Liver (tissue), 9 donors: ENCODE data around the gene CAMK1D. TPM values are rescaled to one million over a fixed set of nuclear protein-coding genes. Genes with fewer than 3 reads are reported as not detected.

Source experiments
- DNase-seq: peaks from one replicate; pipeline ENCODE4 v3.0.0-alpha.2; 2017; ENCODE audit warnings: low spot score
- H3K27ac ChIP-seq, 2 donors: one replicate each; pipeline ENCODE4 v1.7.0; 2013; ENCODE audit warnings: inconsistent platforms in 2 of 2, low read length in 2 of 2, control low read depth in 1 of 2, low read depth in 1 of 2, mild to moderate bottlenecking in 1 of 2
- H3K27me3 ChIP-seq, 4 donors: one replicate each; pipeline versions ENCODE4 v1.6.1 to v1.7.0; 2013; ENCODE audit warnings: low read length in 3 of 4, inconsistent platforms in 1 of 4, mild to moderate bottlenecking in 1 of 4, moderate library complexity in 1 of 4; ENCODE audit not compliant: control insufficient read depth in 4 of 4, insufficient read depth in 4 of 4
- H3K36me3 ChIP-seq, 4 donors: one replicate each; pipeline versions ENCODE4 v1.6.1 to v1.7.0; 2013; ENCODE audit warnings: low read length in 3 of 4, mild to moderate bottlenecking in 3 of 4, low read depth in 1 of 4, moderate library complexity in 1 of 4; ENCODE audit not compliant: control insufficient read depth in 4 of 4, insufficient read depth in 3 of 4
- H3K4me1 ChIP-seq, 4 donors: one replicate each; pipeline versions ENCODE4 v1.6.1 to v1.7.0; 2013; ENCODE audit warnings: low read length in 3 of 4, mild to moderate bottlenecking in 3 of 4, moderate library complexity in 1 of 4; ENCODE audit not compliant: control insufficient read depth in 4 of 4, insufficient read depth in 4 of 4
- H3K4me3 ChIP-seq, 3 donors: one replicate each; pipeline versions ENCODE4 v1.6.1 to v1.7.0; 2013; ENCODE audit warnings: low read length in 3 of 3, control low read depth in 1 of 3, low read depth in 1 of 3, mild to moderate bottlenecking in 1 of 3
- H3K9ac ChIP-seq, 2 donors: one replicate each; pipeline ENCODE4 v1.7.0; 2013; ENCODE audit warnings: low read length in 2 of 2, mild to moderate bottlenecking in 2 of 2, moderate library complexity in 2 of 2, control low read depth in 1 of 2, low read depth in 1 of 2
- H3K9me3 ChIP-seq, 4 donors: one replicate each; pipeline versions ENCODE4 v1.6.1 to v1.7.0; 2013; ENCODE audit warnings: low read length in 3 of 4; ENCODE audit not compliant: control insufficient read depth in 4 of 4
- EGR1 ChIP-seq, 2 donors: IDR thresholded peaks; 2 replicates each; pipeline ENCODE4 v1.6.1; 2016 to 2018; ENCODE audit warnings: antibody characterized with exemption in 2 of 2, low read depth in 2 of 2
- FOXA1 ChIP-seq: IDR thresholded peaks from 2 replicates; pipeline ENCODE4 v1.6.1; 2016; ENCODE audit warnings: antibody characterized with exemption
- FOXA2 ChIP-seq: IDR thresholded peaks from 2 replicates; pipeline ENCODE4 v1.6.1; 2016; ENCODE audit warnings: antibody characterized with exemption
- GABPA ChIP-seq, 2 donors: IDR thresholded peaks in 1 of 2; conservative IDR thresholded peaks in 1 of 2; 2 replicates each; pipeline ENCODE4 v1.6.1; 2016; ENCODE audit warnings: antibody characterized with exemption in 2 of 2, mild to moderate bottlenecking in 1 of 2, moderate library complexity in 1 of 2
- HNF4A ChIP-seq, 2 donors: conservative IDR thresholded peaks; 2 replicates each; pipeline ENCODE4 v1.6.1; 2016; ENCODE audit warnings: antibody characterized with exemption in 2 of 2, mild to moderate bottlenecking in 2 of 2
- HNF4G ChIP-seq: IDR thresholded peaks from 2 replicates; pipeline ENCODE4 v1.6.1; 2016; ENCODE audit warnings: antibody characterized with exemption
- JUND ChIP-seq, 2 donors: IDR thresholded peaks; 2 replicates each; pipeline ENCODE4 v1.6.1; 2016; ENCODE audit warnings: antibody characterized with exemption in 2 of 2
- NR2F2 ChIP-seq: IDR thresholded peaks from 2 replicates; pipeline ENCODE4 v1.6.1; 2016; ENCODE audit warnings: antibody characterized with exemption
- RAD21 ChIP-seq, 2 donors: IDR thresholded peaks; 2 replicates each; pipeline ENCODE4 v1.6.1; 2016; ENCODE audit warnings: antibody characterized with exemption in 2 of 2, mild to moderate bottlenecking in 2 of 2
- RXRA ChIP-seq, 2 donors: IDR thresholded peaks; 2 replicates each; pipeline ENCODE4 v1.6.1; 2017 to 2018; ENCODE audit warnings: antibody characterized with exemption in 2 of 2, mild to moderate bottlenecking in 1 of 2
- SP1 ChIP-seq: IDR thresholded peaks from 2 replicates; pipeline ENCODE4 v1.6.1; 2018; ENCODE audit warnings: antibody characterized with exemption, mild to moderate bottlenecking
- TAF1 ChIP-seq: conservative IDR thresholded peaks from 2 replicates; pipeline ENCODE4 v1.6.1; 2016; ENCODE audit warnings: antibody characterized with exemption, mild to moderate bottlenecking
- YY1 ChIP-seq: IDR thresholded peaks from 2 replicates; pipeline ENCODE4 v1.6.1; 2016; ENCODE audit warnings: antibody characterized with exemption, mild to moderate bottlenecking
- WGBS: extraction: QIAGEN DNeasy Blood & Tissue Kit; methylation state at CpG from one replicate; pipeline ENCODE4 v1.1.7; 2013; 5-methylcytosine and 5-hydroxymethylcytosine counted together
- polyA plus RNA-seq, 2 donors: library from polyadenylated mRNA; stranded (reverse) in 1 of 2; unstranded in 1 of 2; fragments of 200-250 nt in 1 of 2; fragments of >200 nt in 1 of 2; fragmentation: Nextera tagmentation in 1 of 2; extraction: Ambion mirVana in 1 of 2; gene quantifications; one replicate each; pipeline versions ENCODE4 v1.2.1 to v1.2.3, GENCODE V29; 2013 to 2015
- total RNA-seq, 2 donors: library from RNA; depleted of rRNA; stranded (reverse); fragments of >200 nt; gene quantifications; one replicate each; pipeline ENCODE4 v1.2.3, GENCODE V29; 2014
- TF ChIP-seq, protein P1 (sequence below): fragments of 150-350 bp; IDR thresholded peaks from 2 replicates; pipeline ENCODE4 v1.5.1; 2017; ENCODE audit warnings: improper control_type of control experiment, low read depth, low read length; ENCODE audit not compliant: missing input control
- TF ChIP-seq, protein P2 (sequence below): IDR thresholded peaks from 2 replicates; pipeline ENCODE4 v1.6.1; 2016; ENCODE audit warnings: antibody characterized with exemption
- TF ChIP-seq, protein P3 (sequence below): IDR thresholded peaks from 2 replicates; pipeline ENCODE4 v1.6.1; 2016; ENCODE audit warnings: antibody characterized with exemption
- TF ChIP-seq, protein P4 (sequence below): IDR thresholded peaks from 2 replicates; pipeline ENCODE4 v1.6.1; 2016; ENCODE audit warnings: antibody characterized with exemption
- TF ChIP-seq, protein P5 (sequence below): IDR thresholded peaks from 2 replicates; pipeline ENCODE4 v1.6.1; 2016; ENCODE audit warnings: antibody characterized with exemption, mild to moderate bottlenecking
- donor health status: healthy.
- donor health status: healthy.
- donor health status: healthy.
- donor health status: healthy.
- donor health status: healthy.

The CAMK1D gene
- total and polyA plus RNA-seq, 4 donors, result 2.7 to 10.1 (median 4.2) TPM

DNA sequence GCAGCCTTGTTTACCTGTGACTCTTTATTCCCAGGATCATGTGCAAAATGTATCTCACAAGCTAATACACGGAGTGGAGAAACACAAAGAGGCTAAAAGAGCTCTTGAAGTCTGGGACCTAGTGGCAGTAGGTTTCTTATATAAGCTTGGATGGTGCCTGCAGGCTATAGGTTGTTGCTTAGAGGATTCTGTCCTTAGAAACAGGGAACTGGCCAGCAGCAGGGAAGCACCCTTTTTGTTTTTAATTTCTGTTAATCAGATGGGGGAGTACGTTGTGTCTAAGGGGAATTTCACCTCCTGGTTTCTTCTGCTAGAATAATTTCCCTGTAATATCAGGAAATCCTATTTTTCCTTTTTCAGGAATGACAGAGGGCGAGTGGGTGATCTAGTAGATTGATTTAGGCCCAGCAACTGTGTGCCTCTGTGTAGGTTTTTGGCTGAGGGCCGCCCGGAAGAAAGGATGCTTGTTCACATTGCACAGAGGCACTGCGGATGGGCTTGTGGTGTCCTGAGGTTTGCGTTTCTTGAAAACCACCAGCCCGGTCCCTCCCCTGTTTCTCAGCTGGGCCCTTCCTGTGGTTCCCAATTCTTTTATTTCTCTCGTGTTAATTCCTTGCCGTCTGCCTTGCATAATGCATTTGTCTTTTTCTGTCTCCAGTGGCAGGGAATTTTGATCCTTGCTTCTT is 158.0 kb downstream of the CAMK1D start:
- no peak for DNase-seq

DNA sequence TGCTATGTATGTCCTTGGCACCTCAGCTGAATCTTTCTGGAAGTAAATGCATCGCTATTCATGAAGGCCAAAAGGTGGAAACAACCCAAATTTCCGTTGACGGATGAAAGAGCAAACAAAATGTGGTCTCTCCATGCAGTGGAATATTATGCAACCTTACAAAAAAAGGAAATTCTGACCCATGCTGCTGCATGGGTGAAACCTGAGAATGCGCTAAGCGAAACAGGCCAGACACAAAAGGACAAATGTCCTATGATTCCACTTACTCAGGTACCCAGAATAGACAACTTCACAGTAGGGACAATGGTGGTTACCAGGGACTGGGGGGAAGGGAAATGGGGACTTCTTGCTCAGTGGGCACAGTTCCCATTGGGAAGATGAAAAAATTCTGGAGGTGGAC is 158.8 kb downstream of the CAMK1D start:
- Histone ChIP-seq H3K9me3 (no peaks in the 10 kb centered on the region), H3K27me3 (no peaks in the 10 kb centered on the region), H3K4me1 (no peaks in the 10 kb centered on the region), H3K36me3 (no peaks in the 10 kb centered on the region), H3K27ac (no peak overlapping the region), H3K4me3 (no peak overlapping the region), H3K9ac (no peak overlapping the region)
- DNase-seq, result no peak
- WGBS, result 70% methylated on average over 5 of the region's 5 CpGs
- TF ChIP-seq RXRA (IDR thresholded peaks at IDR 0.05) (peak in 1 of 2 donors; percentile 46), SP1 (peak; percentile 17), GABPA (IDR thresholded peaks at IDR 0.05 in 1 of 2, conservative IDR thresholded peaks at IDR 0.05 in 1 of 2) (no peak), TAF1 (no peak), EGR1 (IDR thresholded peaks at IDR 0.05; ENCODE audit: low read depth in 2 of 2) (peak in 1 of 2 donors; percentile 32), HNF4A (conservative IDR thresholded peaks at IDR 0.05) (peak in 1 of 2 donors; percentile 28), HNF4G (no peak), YY1 (no peak), RAD21 (IDR thresholded peaks at IDR 0.05) (peak; percentile 13 to 42), FOXA2 (no peak), FOXA1 (no peak), NR2F2 (no peak), JUND (IDR thresholded peaks at IDR 0.05) (peak in 1 of 2 donors; percentile 23)
- TF ChIP-seq, protein P1, sequence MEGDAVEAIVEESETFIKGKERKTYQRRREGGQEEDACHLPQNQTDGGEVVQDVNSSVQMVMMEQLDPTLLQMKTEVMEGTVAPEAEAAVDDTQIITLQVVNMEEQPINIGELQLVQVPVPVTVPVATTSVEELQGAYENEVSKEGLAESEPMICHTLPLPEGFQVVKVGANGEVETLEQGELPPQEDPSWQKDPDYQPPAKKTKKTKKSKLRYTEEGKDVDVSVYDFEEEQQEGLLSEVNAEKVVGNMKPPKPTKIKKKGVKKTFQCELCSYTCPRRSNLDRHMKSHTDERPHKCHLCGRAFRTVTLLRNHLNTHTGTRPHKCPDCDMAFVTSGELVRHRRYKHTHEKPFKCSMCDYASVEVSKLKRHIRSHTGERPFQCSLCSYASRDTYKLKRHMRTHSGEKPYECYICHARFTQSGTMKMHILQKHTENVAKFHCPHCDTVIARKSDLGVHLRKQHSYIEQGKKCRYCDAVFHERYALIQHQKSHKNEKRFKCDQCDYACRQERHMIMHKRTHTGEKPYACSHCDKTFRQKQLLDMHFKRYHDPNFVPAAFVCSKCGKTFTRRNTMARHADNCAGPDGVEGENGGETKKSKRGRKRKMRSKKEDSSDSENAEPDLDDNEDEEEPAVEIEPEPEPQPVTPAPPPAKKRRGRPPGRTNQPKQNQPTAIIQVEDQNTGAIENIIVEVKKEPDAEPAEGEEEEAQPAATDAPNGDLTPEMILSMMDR, result no peak
- TF ChIP-seq, protein P2, sequence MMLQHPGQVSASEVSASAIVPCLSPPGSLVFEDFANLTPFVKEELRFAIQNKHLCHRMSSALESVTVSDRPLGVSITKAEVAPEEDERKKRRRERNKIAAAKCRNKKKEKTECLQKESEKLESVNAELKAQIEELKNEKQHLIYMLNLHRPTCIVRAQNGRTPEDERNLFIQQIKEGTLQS, result no peak
- TF ChIP-seq, protein P3, sequence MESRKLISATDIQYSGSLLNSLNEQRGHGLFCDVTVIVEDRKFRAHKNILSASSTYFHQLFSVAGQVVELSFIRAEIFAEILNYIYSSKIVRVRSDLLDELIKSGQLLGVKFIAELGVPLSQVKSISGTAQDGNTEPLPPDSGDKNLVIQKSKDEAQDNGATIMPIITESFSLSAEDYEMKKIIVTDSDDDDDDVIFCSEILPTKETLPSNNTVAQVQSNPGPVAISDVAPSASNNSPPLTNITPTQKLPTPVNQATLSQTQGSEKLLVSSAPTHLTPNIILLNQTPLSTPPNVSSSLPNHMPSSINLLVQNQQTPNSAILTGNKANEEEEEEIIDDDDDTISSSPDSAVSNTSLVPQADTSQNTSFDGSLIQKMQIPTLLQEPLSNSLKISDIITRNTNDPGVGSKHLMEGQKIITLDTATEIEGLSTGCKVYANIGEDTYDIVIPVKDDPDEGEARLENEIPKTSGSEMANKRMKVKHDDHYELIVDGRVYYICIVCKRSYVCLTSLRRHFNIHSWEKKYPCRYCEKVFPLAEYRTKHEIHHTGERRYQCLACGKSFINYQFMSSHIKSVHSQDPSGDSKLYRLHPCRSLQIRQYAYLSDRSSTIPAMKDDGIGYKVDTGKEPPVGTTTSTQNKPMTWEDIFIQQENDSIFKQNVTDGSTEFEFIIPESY, result no peak

More for the DNA sequence above, 158.0 kb downstream of the CAMK1D start:
- Histone ChIP-seq H3K27me3 (no peaks in the 10 kb centered on the region), H3K4me3 (no peak overlapping the region), H3K4me1 (no peaks in the 10 kb centered on the region), H3K9ac (no peak overlapping the region), H3K9me3 (no peaks in the 10 kb centered on the region), H3K36me3 (no peaks in the 10 kb centered on the region), H3K27ac (no peak overlapping the region)
- WGBS, result 89% methylated on average over 10 of the region's 10 CpGs
- TF ChIP-seq, protein P4, sequence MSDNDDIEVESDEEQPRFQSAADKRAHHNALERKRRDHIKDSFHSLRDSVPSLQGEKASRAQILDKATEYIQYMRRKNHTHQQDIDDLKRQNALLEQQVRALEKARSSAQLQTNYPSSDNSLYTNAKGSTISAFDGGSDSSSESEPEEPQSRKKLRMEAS, result no peak
- no peak for TF ChIP-seq FOXA1
- TF ChIP-seq, protein P5, sequence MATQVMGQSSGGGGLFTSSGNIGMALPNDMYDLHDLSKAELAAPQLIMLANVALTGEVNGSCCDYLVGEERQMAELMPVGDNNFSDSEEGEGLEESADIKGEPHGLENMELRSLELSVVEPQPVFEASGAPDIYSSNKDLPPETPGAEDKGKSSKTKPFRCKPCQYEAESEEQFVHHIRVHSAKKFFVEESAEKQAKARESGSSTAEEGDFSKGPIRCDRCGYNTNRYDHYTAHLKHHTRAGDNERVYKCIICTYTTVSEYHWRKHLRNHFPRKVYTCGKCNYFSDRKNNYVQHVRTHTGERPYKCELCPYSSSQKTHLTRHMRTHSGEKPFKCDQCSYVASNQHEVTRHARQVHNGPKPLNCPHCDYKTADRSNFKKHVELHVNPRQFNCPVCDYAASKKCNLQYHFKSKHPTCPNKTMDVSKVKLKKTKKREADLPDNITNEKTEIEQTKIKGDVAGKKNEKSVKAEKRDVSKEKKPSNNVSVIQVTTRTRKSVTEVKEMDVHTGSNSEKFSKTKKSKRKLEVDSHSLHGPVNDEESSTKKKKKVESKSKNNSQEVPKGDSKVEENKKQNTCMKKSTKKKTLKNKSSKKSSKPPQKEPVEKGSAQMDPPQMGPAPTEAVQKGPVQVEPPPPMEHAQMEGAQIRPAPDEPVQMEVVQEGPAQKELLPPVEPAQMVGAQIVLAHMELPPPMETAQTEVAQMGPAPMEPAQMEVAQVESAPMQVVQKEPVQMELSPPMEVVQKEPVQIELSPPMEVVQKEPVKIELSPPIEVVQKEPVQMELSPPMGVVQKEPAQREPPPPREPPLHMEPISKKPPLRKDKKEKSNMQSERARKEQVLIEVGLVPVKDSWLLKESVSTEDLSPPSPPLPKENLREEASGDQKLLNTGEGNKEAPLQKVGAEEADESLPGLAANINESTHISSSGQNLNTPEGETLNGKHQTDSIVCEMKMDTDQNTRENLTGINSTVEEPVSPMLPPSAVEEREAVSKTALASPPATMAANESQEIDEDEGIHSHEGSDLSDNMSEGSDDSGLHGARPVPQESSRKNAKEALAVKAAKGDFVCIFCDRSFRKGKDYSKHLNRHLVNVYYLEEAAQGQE, result no peak
- TF ChIP-seq FOXA2, result no peak
- TF ChIP-seq, protein P2, result no peak
- no peak for TF ChIP-seq EGR1 (IDR thresholded peaks at IDR 0.05; ENCODE audit: low read depth in 2 of 2)
- TF ChIP-seq, protein P3, result no peak
